GM18873 (cell line): Measurements from ENCODE around the gene C10orf90.

Source experiments
- ATAC-seq: cut with Tn5 transposase; IDR thresholded peaks from one replicate; pipeline ENCODE4 v1.9.1; 2021; ENCODE audit warnings: mild to moderate bottlenecking, moderate library complexity, moderate number of reproducible peaks; ENCODE audit not compliant: unreplicated experiment, low FRiP score

Gene C10orf90

GRCh38 chr10:126375926-126376554, 294.5 kb downstream of the C10orf90 start:
- ATAC-seq = no peak

- no peak for ATAC-seq
Observed at GRCh38 chr10:126375299-126375698, 295.2 kb downstream of the C10orf90 start.
